Hypothalamus (tissue), 51 donors: ENCODE results near the gene ERMN.
A peak's percentile ranks its signal among the peaks of the same experiment; 100 is the strongest.
"Not testable (repeated sequence)": the region's sequence is repeated elsewhere in the genome, so short reads cannot be mapped to it uniquely, and the experiment has no call there.

Experiments
- DNase-seq, 51 donors: peaks; one replicate each; lab custom pipeline; 2025; lab: John Stamatoyannopoulos, UW

Gene ERMN

DNA sequence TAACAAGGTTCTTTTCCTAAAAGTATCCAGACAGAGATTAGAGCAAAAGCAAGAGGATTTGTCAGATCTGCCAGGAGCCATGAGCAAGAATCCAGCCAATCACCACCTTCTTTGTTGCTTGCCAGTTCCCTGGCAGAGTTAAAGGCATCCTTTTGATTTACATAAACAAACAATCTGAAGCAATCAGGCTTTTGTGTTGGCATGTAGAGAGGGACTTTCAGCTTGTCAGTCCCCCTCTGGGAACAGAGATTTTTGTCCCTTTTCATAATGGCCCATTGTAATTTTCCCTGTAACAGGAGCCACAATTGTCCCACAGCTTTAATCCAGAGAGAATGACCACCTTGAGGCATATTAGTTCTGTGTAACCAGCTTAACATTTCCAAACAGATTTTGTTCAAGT, at the start of gene ERMN:
Gene ERMN, minus strand, starts transcription at position 39 of the 400 bp plus-strand sequence. CDS start 182 bp downstream, outside the sequence.
- peak in 29 of 51 donors; percentile 1 to 88 (median 41) for DNase-seq

DNA sequence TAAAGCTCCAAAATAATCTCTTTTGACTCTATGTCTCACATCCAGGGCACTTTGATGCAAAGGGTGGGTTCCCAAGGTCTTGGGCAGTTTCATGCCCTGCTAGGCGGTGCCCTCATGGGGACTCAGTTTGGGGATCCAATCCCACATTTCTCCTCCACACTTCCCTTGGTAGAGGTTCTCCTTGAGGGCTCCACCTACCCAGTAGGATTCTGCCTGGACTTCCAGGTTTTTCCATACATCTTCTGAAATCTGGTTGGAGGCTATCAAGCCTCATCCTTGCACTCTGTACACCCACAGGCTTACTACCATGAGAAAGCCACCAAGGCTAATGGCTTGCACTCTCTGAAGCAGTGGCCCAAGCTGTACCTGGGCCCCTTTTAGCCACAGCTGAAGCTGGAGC, 49.8 kb upstream of the ERMN start:
- DNase-seq: no peak

DNA sequence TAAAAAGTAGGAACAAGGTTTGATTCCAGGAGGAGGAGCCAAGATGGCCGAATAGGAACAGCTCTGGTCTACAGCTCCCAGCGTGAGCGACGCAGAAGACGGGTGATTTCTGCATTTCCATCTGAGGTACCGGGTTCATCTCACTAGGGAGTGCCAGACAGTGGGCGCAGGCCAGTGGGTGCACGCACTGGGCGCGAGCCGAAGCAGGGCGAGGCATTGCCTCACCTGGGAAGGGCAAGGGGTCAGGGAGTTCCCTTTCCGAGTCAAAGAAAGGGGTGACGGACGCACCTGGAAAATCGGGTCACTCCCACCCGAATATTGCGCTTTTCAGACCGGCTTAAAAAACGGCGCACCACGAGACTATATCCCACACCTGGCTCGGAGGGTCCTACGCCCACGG, 42.9 kb upstream of the ERMN start:
- DNase-seq: not testable (repeated sequence)

DNA sequence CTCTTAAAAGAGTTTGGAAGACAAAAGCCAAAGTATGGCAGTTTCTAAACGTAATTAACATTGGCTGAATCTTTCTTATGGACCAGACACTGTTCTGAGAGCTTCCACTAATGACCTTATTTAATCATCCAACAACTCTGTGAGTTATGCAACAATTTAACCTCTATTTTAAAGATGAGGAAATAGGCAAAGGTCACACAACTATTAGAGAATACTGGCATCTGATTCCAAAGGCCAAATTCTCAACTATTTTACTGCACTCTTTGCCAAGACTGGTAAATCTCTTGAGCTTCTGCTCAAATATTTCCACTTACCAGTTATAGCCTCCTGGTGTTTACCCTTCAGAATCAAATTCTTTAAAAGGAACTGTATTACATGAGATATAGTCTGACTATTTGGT, 42.1 kb upstream of the ERMN start:
- no peak for DNase-seq

GRCh38 chr2:157364257-157364974, 38.8 kb upstream of the ERMN start:
- DNase-seq: no peak

DNA sequence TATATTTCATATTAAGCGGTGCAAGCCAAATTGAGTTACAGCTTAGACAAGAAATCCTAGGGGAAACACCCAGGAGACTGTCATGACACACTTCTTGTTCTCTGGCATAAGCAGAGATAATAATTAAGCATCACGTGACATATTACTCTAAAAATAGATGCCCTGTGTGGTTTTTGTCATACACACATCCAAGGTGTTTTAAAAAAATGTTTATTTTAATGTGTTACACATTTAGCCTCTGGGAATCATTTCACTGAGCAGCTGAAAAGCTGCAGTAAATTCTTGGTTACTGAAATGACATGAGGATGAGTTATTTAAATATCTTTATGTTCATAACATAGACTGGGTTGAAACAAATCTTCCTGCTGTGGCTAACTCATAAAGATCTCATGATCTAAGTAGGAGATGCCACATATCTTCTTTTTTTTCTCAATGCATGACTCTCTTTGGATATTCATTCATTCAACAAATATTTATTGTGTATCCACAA, 38.0 kb upstream of the ERMN start:
- no peak for DNase-seq

DNA sequence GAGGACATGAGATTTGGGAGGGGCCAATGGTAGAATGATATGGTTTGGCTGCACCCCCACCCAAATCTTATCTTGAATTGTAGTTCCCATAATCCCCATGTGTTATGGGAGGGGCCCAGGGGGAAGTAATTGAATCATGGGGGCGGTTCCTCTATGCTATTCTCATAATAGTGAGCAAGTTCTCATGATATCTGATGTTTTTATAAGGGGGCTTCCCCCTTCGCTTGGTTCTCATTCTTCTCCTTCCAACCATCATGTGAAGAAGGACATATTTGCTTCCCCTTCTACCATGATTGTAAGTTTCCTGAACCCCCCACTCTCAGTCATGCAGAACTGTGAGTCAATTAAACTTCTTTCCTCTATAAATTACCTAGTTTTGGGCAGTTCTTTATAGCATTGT, 37.0 kb upstream of the ERMN start:
- DNase-seq: no peak

DNA sequence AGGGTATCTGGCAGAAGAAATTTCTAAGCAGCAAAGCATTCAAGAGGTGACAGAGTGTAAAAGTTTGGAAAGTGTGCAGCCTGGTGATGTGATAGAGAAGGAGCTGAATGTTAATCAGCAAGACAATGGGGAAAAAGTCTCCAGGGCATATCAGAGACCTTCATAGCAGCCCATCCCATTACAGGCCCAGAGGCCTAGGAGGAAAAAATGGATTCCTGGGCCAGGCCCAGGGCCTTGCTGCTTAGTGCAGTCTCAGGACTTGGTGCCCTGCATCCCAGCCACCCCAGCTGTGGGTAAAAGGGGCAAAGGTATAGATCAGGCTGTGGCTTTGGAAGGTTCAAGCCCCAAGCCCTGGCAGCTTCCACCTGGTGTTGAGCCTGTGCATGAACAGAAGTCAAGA, 35.9 kb upstream of the ERMN start:
- no peak for DNase-seq

- DNase-seq: no peak
Observed at GRCh38 chr2:157359628-157360027, 34.0 kb upstream of the ERMN start.

- DNase-seq: no peak
Observed at GRCh38 chr2:157355618-157356017, 30.0 kb upstream of the ERMN start.

DNA sequence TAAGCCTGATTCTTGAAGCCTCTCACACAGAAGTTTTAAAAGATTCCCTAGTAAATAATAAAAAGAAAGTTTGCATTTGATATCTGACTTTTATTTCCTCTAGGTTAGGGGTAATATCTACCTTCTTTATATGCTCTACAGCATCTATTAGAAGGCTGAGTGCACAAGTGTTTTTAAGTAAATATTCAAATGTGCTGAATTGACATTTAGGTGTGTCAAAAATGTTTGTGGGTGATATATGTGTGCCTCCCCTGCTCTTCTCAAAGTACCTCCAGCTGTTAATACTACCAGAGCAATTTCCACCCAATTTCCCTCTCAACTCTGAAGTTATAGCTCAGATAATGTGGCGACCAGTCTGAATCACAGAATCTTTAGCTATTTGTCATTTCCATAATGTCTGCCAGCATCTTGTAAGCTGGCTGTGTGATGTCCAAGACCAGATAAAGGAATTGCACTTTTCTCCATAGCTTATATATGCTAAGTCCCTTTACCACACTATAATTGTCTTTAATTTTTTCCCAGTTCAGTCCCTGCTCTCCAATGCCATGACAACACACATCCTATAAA, 24.4 kb upstream of the ERMN start:
- no peak for DNase-seq

DNA sequence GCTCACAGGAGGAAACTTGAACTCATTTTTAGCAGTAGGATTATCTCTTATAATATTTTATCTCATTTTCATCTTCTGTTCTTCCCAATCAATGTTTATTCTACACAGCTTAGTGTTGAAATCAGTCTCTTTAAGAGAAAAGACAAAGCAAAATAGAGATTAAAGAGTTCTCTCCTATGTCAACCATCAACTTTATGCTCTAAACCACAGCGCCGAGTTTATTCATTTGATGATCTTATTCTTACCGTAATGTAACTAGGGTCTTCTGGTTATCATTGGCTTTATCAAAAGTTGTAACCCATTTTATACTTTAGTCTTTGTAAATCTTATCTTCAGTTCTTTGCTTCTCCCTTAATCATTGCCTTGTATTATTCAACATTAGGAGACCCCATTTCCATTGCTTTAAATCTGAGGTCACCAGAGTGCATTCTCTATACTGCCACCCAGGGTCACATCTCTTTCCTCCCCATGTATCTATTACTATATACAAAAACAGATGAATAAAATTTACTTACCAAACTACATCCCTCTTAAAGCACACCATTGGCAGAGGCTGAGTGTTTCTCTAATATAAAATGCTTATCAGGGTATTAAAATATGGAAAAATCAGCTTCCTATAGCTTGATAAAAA, 22.8 kb upstream of the ERMN start:
- DNase-seq: no peak

GRCh38 chr2:157345647-157346389, 20.2 kb upstream of the ERMN start:
- no peak for DNase-seq

DNA sequence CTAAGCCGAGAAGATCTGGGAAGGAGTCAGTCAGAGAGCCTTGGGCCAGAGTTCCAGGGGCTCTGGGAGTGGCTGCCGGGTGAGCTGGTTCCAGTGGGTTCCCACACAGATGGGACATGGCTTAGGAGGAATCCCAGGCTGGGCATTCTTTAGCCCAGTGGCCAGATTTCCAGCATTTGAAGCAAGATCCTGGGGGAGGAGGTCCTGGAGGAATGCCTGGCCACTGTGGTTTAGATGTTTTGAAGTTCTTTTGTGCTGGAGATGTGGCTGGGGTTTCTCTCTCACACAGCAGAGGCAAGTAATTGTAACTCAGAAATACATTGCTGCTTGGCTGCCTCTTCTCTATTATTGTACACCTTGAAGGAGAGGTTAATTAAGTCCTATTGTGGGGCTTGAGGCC, 15.8 kb upstream of the ERMN start:
- not testable (repeated sequence) for DNase-seq

GRCh38 chr2:157339965-157340655, 14.5 kb upstream of the ERMN start:
- no peak for DNase-seq

DNA sequence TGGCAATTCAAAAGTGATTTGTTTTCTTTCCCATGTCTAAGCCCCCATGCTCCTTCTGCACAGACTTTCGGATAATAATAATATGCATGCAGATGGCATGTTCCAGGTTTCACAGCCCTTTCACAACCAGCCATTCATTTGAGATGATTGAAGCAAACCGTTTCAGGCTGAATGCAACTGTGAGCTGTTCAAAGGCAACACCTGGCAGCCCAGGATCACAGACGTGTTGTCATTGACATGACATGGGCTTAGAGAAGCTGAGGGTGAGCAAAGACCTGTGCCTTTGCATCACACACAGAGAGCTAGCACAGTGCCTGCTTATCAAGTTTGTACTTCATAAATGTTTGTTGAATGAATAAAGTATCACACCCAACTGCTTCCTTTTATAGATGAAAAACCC, 12.4 kb upstream of the ERMN start:
- no peak for DNase-seq

- peak in 13 of 51 donors; percentile 2 to 64 (median 20) for DNase-seq
Observed at GRCh38 chr2:157336137-157337010, 10.8 kb upstream of the ERMN start.

GRCh38 chr2:157334797-157335196, 9.2 kb upstream of the ERMN start:
- peak in 1 of 51 donors; percentile 56 for DNase-seq

DNA sequence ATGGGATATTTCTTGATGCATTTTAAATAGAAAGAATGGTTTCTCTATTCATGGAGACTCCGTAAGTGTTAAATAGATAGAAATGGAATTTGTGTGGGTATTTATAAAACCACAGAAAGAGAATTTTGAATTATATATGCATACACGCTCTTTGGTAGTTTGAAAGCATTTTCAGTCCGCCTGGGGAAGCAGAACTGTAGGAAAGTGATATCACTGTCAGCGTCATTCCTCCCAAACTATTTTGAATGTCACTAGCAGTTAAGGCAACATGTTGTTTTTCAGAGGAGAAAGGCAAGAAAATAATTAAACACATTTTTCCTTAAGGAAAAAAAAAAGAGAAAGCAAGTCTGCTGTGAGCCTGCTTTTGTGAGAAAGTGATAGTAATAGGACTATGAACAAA, 8.7 kb upstream of the ERMN start:
- peak in 1 of 51 donors; percentile 59 for DNase-seq
